IMR-90 (cell line): ENCODE measurements around the gene RELN. TPM values are rescaled to one million over a fixed set of nuclear protein-coding genes. Genes with fewer than 3 reads are reported as not detected.
A peak's percentile ranks its signal among the peaks of the same experiment; 100 is the strongest.

Experiments used
- ATAC-seq: fragments of 200-7000 bp; cut with Tn5 transposase; 2 replicates; pipeline ENCODE4 v1.9.1; 2020; ENCODE audit warnings: low read depth, mild to moderate bottlenecking, moderate library complexity
- BruUV-seq: library from RNA; stranded (reverse); fragments of 400-500 nt; replicated peaks from 2 replicates; lab custom pipeline; 2021; lab: Mats Ljungman, UMichigan
- CTCF ChIA-PET: fragments of 300-600 bp; formaldehyde crosslinking; extraction: SDS; loops from one replicate; lab custom pipeline; 2021; ENCODE audit warnings: antibody characterized with exemption; lab: Yijun Ruan, JAX
- POLR2A ChIA-PET: fragments of 300-600 bp; sonication (Branson Sonifier 250); formaldehyde crosslinking; loops from one replicate; lab custom pipeline; 2022; ENCODE audit warnings: antibody characterized with exemption; ENCODE audit not compliant: unreplicated experiment; lab: Charles Lee
- DNase-seq: peaks from one replicate; pipeline ENCODE4 v3.0.0; 2013
- H2AFZ ChIP-seq: replicated peaks from 2 replicates; pipeline ENCODE3; 2013; ENCODE audit warnings: low read length, mild to moderate bottlenecking; ENCODE audit not compliant: poor library complexity
- H2AK5ac ChIP-seq: 2 replicates; pipeline ENCODE4 v1.6.1; 2013; ENCODE audit warnings: low read depth, low read length, inconsistent platforms
- H2AK9ac ChIP-seq: replicated peaks from 2 replicates; pipeline ENCODE3; 2013; ENCODE audit warnings: mild to moderate bottlenecking, low read depth, low read length, moderate library complexity; ENCODE audit not compliant: poor library complexity
- H2BK120ac ChIP-seq: 2 replicates; pipeline ENCODE4 v1.6.1; 2013; ENCODE audit warnings: low read depth, low read length, inconsistent platforms
- H2BK15ac ChIP-seq: 3 replicates; pipeline ENCODE4 v1.6.1; 2013; ENCODE audit warnings: low read depth, low read length, inconsistent platforms
- H2BK20ac ChIP-seq: 2 replicates; pipeline ENCODE4 v1.6.1; 2013; ENCODE audit warnings: low read depth, mild to moderate bottlenecking, inconsistent platforms, low read length, moderate library complexity
- H2BK5ac ChIP-seq: 2 replicates; pipeline ENCODE4 v1.6.1; 2013; ENCODE audit warnings: mild to moderate bottlenecking, low read depth, low read length, inconsistent platforms; ENCODE audit not compliant: poor library complexity, severe bottlenecking
- H3K14ac ChIP-seq: replicated peaks from 2 replicates; pipeline ENCODE4 v1.6.1; 2013; ENCODE audit warnings: low read depth, low read length, inconsistent platforms
- H3K18ac ChIP-seq: 2 replicates; pipeline ENCODE4 v1.6.1; 2013; ENCODE audit warnings: low read depth, low read length, control low read depth
- H3K23ac ChIP-seq: 2 replicates; pipeline ENCODE4 v1.6.1; 2013; ENCODE audit warnings: low read depth, low read length, inconsistent platforms
- H3K27ac ChIP-seq: 2 replicates; pipeline ENCODE4 v1.5.1; 2013; ENCODE audit warnings: mild to moderate bottlenecking, control low read depth, low read length; ENCODE audit not compliant: insufficient read depth
- H3K27me3 ChIP-seq: 2 replicates; pipeline ENCODE4 v1.6.1; 2013; ENCODE audit warnings: low read length; ENCODE audit not compliant: control insufficient read depth, insufficient read depth
- H3K36me3 ChIP-seq: 2 replicates; pipeline ENCODE4 v1.6.1; 2013; ENCODE audit warnings: low read length, mixed read lengths; ENCODE audit not compliant: control insufficient read depth, insufficient read depth
- H3K4ac ChIP-seq: 2 replicates; pipeline ENCODE4 v1.6.1; 2013; ENCODE audit warnings: low read depth, low read length, inconsistent platforms
- H3K4me1 ChIP-seq: 2 replicates; pipeline ENCODE4 v1.6.1; 2013; ENCODE audit warnings: low read length, mixed read lengths; ENCODE audit not compliant: control insufficient read depth, insufficient read depth
- H3K4me2 ChIP-seq: 2 replicates; pipeline ENCODE4 v1.6.1; 2013; ENCODE audit warnings: low read depth, mild to moderate bottlenecking, control low read depth, low read length, moderate library complexity
- H3K4me3 ChIP-seq: 2 replicates; pipeline ENCODE4 v1.5.1; 2013; ENCODE audit warnings: low read depth, mild to moderate bottlenecking, control low read depth, low read length, moderate library complexity; ENCODE audit not compliant: insufficient read depth
- H3K56ac ChIP-seq: 2 replicates; pipeline ENCODE4 v1.6.1; 2013; ENCODE audit warnings: low read length, inconsistent platforms; ENCODE audit not compliant: insufficient read depth; ENCODE audit errors: extremely low read depth
- H3K79me1 ChIP-seq, 2 experiments: 2 replicates each; pipeline ENCODE4 v1.6.1; 2013; ENCODE audit warnings: low read length in 2 of 2, inconsistent platforms in 1 of 2, low read depth in 1 of 2
- H3K9ac ChIP-seq: 2 replicates; pipeline ENCODE4 v1.6.1; 2013; ENCODE audit warnings: low read depth, low read length, control low read depth
- H3K9me1 ChIP-seq: 2 replicates; pipeline ENCODE4 v1.6.1; 2013; ENCODE audit warnings: low read length, inconsistent platforms; ENCODE audit not compliant: insufficient read depth
- H3K9me3 ChIP-seq: 2 replicates; pipeline ENCODE4 v1.6.1; 2013; ENCODE audit warnings: low read length; ENCODE audit not compliant: control insufficient read depth, insufficient read depth
- H4K20me1 ChIP-seq: 2 replicates; pipeline ENCODE4 v1.6.1; 2013; ENCODE audit warnings: low read length, inconsistent platforms; ENCODE audit not compliant: insufficient read depth
- H4K5ac ChIP-seq: 2 replicates; pipeline ENCODE4 v1.6.1; 2013; ENCODE audit warnings: mild to moderate bottlenecking, low read depth, low read length, control low read depth
- H4K8ac ChIP-seq, 2 experiments: 2 replicates each; pipeline ENCODE4 v1.6.1; 2013; ENCODE audit warnings: low read depth in 2 of 2, low read length in 2 of 2, control low read depth in 1 of 2, inconsistent platforms in 1 of 2
- H4K91ac ChIP-seq: 2 replicates; pipeline ENCODE4 v1.6.1; 2013; ENCODE audit warnings: low read depth, low read length, inconsistent platforms; ENCODE audit not compliant: insufficient read depth
- FOS ChIP-seq: fragments of 150-350 bp; IDR thresholded peaks from 2 replicates; pipeline ENCODE4 v1.6.1; 2016; ENCODE audit warnings: low read depth, low read length
- RCOR1 ChIP-seq: IDR thresholded peaks from 2 replicates; pipeline ENCODE4 v1.6.1; 2012; ENCODE audit warnings: mild to moderate bottlenecking, low read length, improper control_type of control experiment; ENCODE audit not compliant: insufficient replicate concordance
- WGBS, 2 experiments: methylation state at CpG; one replicate each; pipeline versions ENCODE4 v1.1.5 to v1.1.7; 2013; ENCODE audit warnings: missing lambda C conversion rate in 2 of 2; ENCODE audit not compliant: insufficient read length in 1 of 2; ENCODE audit errors: extremely low coverage in 2 of 2; 5-methylcytosine and 5-hydroxymethylcytosine counted together
- dilution Hi-C: fragments of 300-500 bp; cut with HindIII; formaldehyde crosslinking; loops from one replicate; pipeline ENCODE4 v1.14.3; 2018; ENCODE audit warnings: low sequenced_read_pairs; ENCODE audit not compliant: unreplicated experiment
- in situ Hi-C: fragments of 300-500 bp; cut with MboI; formaldehyde crosslinking; loops from 3 replicates; pipeline ENCODE4 v1.14.3; 2019; ENCODE audit warnings: low sequenced_read_pairs, inconsistent platforms, mixed read lengths
- intact Hi-C: fragments of 100-400 bp; cut with micrococcal nuclease; formaldehyde crosslinking; loops from 2 replicates; pipeline ENCODE4 v1.10.0; 2022
- polyA plus RNA-seq, 3 experiments: library from polyadenylated mRNA; depleted of rRNA; stranded (reverse); fragments of >200 nt; gene quantifications; 2 replicates each; pipeline ENCODE4 v1.2.3, GENCODE V29; 2012; ENCODE audit warnings: low replicate concordance in 1 of 3
- total RNA-seq: library from RNA; depleted of rRNA; stranded (reverse); fragments of >200 nt; gene quantifications from 2 replicates; pipeline ENCODE4 v1.2.3, GENCODE V29; 2012

The RELN gene
- total and polyA plus RNA-seq, 2 of the 4 experiments (the other 2 are of a cell fraction): 14.7 to 23.7 TPM

- ATAC-seq: peak; percentile 30
- no peaks in the 10 kb centered on the region for H3K79me1 ChIP-seq
- peak overlapping the region; percentile 100 for H3K18ac ChIP-seq
- BruUV-seq: no TSS peak
- H3K56ac ChIP-seq: peak overlapping the region; percentile 75
- peak overlapping the region; percentile 87 for H4K91ac ChIP-seq
- peak overlapping the region; percentile 99 for H2BK20ac ChIP-seq
- peak overlapping the region; percentile 97 for H3K4ac ChIP-seq
- dilution Hi-C loops: no loop called here
- H2BK5ac ChIP-seq: peak overlapping the region; percentile 100
- peak overlapping the region; percentile 34; the same call in 1 of the 2 replicates for H3K4me2 ChIP-seq
- peak overlapping the region; percentile 83; the same call in 1 of the 2 replicates for H3K23ac ChIP-seq
- H4K5ac ChIP-seq: peak overlapping the region; percentile 99; the same call in 1 of the 2 replicates
- H3K14ac ChIP-seq: peak overlapping the region; percentile 87
- H3K4me1 ChIP-seq: peaks cover 6% of the 10 kb centered on the region; the same call in 1 of the 2 replicates
- intact Hi-C loops: loop anchor here (2.0 kb wide), 1 partner anchor 31 kb away; no protein-coding TSS in a partner anchor
- H3K4me3 ChIP-seq: no peak overlapping the region
- peak overlapping the region; percentile 87 for H2AK5ac ChIP-seq
- peak; percentile 84 for DNase-seq
- peak overlapping the region; percentile 86 to 90 for H4K8ac ChIP-seq
- in situ Hi-C loops: no loop called here
- 0 out of 2 replicates have a peak, but pooled peaks cover 4% of the 10 kb centered on the region for H3K9me1 ChIP-seq
- peak overlapping the region; percentile 94 for H2BK15ac ChIP-seq
- no peak overlapping the region for H2AFZ ChIP-seq
- peak overlapping the region; percentile 14; the same call in 1 of the 2 replicates for H3K9ac ChIP-seq
- no peaks in the 10 kb centered on the region for H4K20me1 ChIP-seq
- ChIA-PET CTCF (interaction anchor here (0.6 kb wide), 1 partner anchor 736 kb away, joined by 4 read pairs; no protein-coding TSS in a partner anchor), POLR2A (no interaction called here)
- no peaks in the 10 kb centered on the region for H3K36me3 ChIP-seq
- no CpG with 5 or more reads among the region's 5 CpGs for WGBS, 2 experiments
- H3K27ac ChIP-seq: peak overlapping the region; percentile 68
- H3K27me3 ChIP-seq: no peaks in the 10 kb centered on the region
- no peak overlapping the region for H2AK9ac ChIP-seq
- H3K9me3 ChIP-seq: peaks cover 3% of the 10 kb centered on the region; the same call in 1 of the 2 replicates
- TF ChIP-seq FOS (peak; percentile 56), RCOR1 (no peak)
- peak overlapping the region; percentile 99 for H2BK120ac ChIP-seq
Measured at GRCh38 chr7:103640031-103640779, 349.3 kb downstream of the RELN start.
